Small intestine (tissue), 7 donors: ENCODE results near the gene PRR3. TPM values are rescaled to one million over a fixed set of nuclear protein-coding genes. Genes with fewer than 3 reads are reported as not detected.
"Not testable (repeated sequence)": the region's sequence is repeated elsewhere in the genome, so short reads cannot be mapped to it uniquely, and the experiment has no call there.

Experiments used
- DNase-seq, 2 donors: peaks; one replicate each; pipeline versions ENCODE4 v3.0.0 to v3.0.0-alpha.2; 2013
- FAIRE-seq: peaks from 2 replicates; lab custom pipeline; 2012; peaks lifted over from hg19 to GRCh38; lab: Jason Lieb, UNC
- H3K27ac ChIP-seq, 3 donors: one replicate each; pipeline ENCODE4 v1.5.1; 2013; ENCODE audit warnings: low read length in 2 of 3, mild to moderate bottlenecking in 2 of 3, control low read depth in 1 of 3, inconsistent platforms in 1 of 3, low read depth in 1 of 3, moderate library complexity in 1 of 3
- H3K27me3 ChIP-seq, 3 donors: one replicate each; pipeline ENCODE4 v1.6.1; 2013; ENCODE audit warnings: low read length in 3 of 3, inconsistent platforms in 1 of 3; ENCODE audit not compliant: control insufficient read depth in 3 of 3, insufficient read depth in 3 of 3
- H3K36me3 ChIP-seq, 3 donors: one replicate each; pipeline ENCODE4 v1.6.1; 2013; ENCODE audit warnings: low read length in 3 of 3, inconsistent platforms in 1 of 3, low read depth in 1 of 3, mild to moderate bottlenecking in 1 of 3, moderate library complexity in 1 of 3; ENCODE audit not compliant: control insufficient read depth in 3 of 3, insufficient read depth in 2 of 3
- H3K4me1 ChIP-seq, 3 donors: one replicate each; pipeline ENCODE4 v1.6.1; 2013; ENCODE audit warnings: low read length in 2 of 3, inconsistent platforms in 1 of 3, low read depth in 1 of 3, mild to moderate bottlenecking in 1 of 3, moderate library complexity in 1 of 3; ENCODE audit not compliant: control insufficient read depth in 3 of 3, insufficient read depth in 2 of 3
- H3K4me3 ChIP-seq, 3 donors: one replicate each; pipeline ENCODE4 v1.5.1; 2013; ENCODE audit warnings: low read length in 3 of 3, control low read depth in 1 of 3, inconsistent platforms in 1 of 3, low read depth in 1 of 3, mild to moderate bottlenecking in 1 of 3, moderate library complexity in 1 of 3
- H3K9me3 ChIP-seq, 2 donors: one replicate each; pipeline ENCODE4 v1.6.1; 2013; ENCODE audit warnings: low read depth in 1 of 2, low read length in 1 of 2; ENCODE audit not compliant: control insufficient read depth in 2 of 2, insufficient read depth in 1 of 2
- WGBS, 3 donors: extraction: QIAGEN DNeasy Blood & Tissue Kit; methylation state at CpG; one replicate each; pipeline ENCODE4 v1.1.7; 2013; 5-methylcytosine and 5-hydroxymethylcytosine counted together
- polyA plus RNA-seq, 4 donors: library from polyadenylated mRNA; stranded (reverse) in 3 of 4; unstranded in 1 of 4; fragments of 200-250 nt in 3 of 4; fragments of 120-200 nt in 1 of 4; gene quantifications; one replicate each; pipeline versions ENCODE4 v1.2.1 to v1.2.3, GENCODE V29; 2013
- donor health status: healthy with polysubstance abuse.
- donor health status: control.
- donor health status: control.
- donor health status: Bipolar disorder and iron deficiency.
- donor health status: healthy.

PRR3 gene
- polyA plus RNA-seq, 4 donors: 3.6 to 15.2 (median 5.1) TPM

GRCh38 chr6:30526444-30526843, 30.7 kb upstream of the PRR3 start:
- H3K27ac ChIP-seq, H3K27me3 ChIP-seq, FAIRE-seq, H3K36me3 ChIP-seq, H3K9me3 ChIP-seq, H3K4me3 ChIP-seq, DNase-seq: not testable (repeated sequence)
- WGBS, 3 donors: 94 to 98% (median 95%) methylated on average over 2 to 3 of the region's 3 CpGs
- H3K4me1 ChIP-seq: peaks cover 0 to 12% (median 2%) of the 10 kb centered on the region in 3 donors

- DNase-seq, H3K27me3 ChIP-seq, H3K9me3 ChIP-seq, H3K4me3 ChIP-seq, H3K36me3 ChIP-seq, H3K27ac ChIP-seq, FAIRE-seq: not testable (repeated sequence)
- 85 to 90% (median 86%) methylated on average over 17 of the region's 17 CpGs for WGBS, 3 donors
- H3K4me1 ChIP-seq: peaks cover 0 to 21% (median 2%) of the 10 kb centered on the region in 3 donors
Measured at GRCh38 chr6:30529349-30529875, 27.7 kb upstream of the PRR3 start.

GRCh38 chr6:30530014-30530413, 27.1 kb upstream of the PRR3 start:
- no peak overlapping the region for H3K4me3 ChIP-seq
- FAIRE-seq (no peak), DNase-seq (no peak)
- 23 to 42% (median 35%) methylated on average over 2 of the region's 2 CpGs for WGBS, 3 donors
- peaks cover 0 to 5% of the 10 kb centered on the region in 2 donors for H3K9me3 ChIP-seq
- no peaks in the 10 kb centered on the region for H3K36me3 ChIP-seq
- H3K27ac ChIP-seq: no peak overlapping the region
- no peaks in the 10 kb centered on the region for H3K27me3 ChIP-seq
- peaks cover 0 to 21% (median 2%) of the 10 kb centered on the region in 3 donors for H3K4me1 ChIP-seq

- Histone ChIP-seq H3K4me1 (peaks cover 0 to 13% (median 2%) of the 10 kb centered on the region in 3 donors), H3K4me3 (no peak overlapping the region), H3K9me3 (peaks cover 0 to 5% of the 10 kb centered on the region in 2 donors), H3K27me3 (no peaks in the 10 kb centered on the region), H3K36me3 (no peaks in the 10 kb centered on the region), H3K27ac (peak overlapping the region; percentile 35 to 59 (median 53))
- WGBS, 3 donors: 17 to 51% (median 28%) methylated on average over 15 of the region's 15 CpGs
- DNase-seq (peak; percentile 54 to 75), FAIRE-seq (no peak)
Measured at GRCh38 chr6:30533460-30534294, 23.4 kb upstream of the PRR3 start.

- H3K9me3 ChIP-seq: no peaks in the 10 kb centered on the region
- peaks cover 0 to 8% (median 2%) of the 10 kb centered on the region in 3 donors for H3K4me1 ChIP-seq
- no peak overlapping the region for H3K27ac ChIP-seq
- DNase-seq (no peak), FAIRE-seq (no peak)
- H3K27me3 ChIP-seq: peaks cover 0 to 2% (median 0%) of the 10 kb centered on the region in 3 donors
- WGBS, 3 donors: 76 to 84% (median 82%) methylated on average over 3 of the region's 3 CpGs
- no peaks in the 10 kb centered on the region for H3K36me3 ChIP-seq
- H3K4me3 ChIP-seq: no peak overlapping the region
Measured at GRCh38 chr6:30537931-30538330, 19.2 kb upstream of the PRR3 start.

GRCh38 chr6:30541515-30542403, 15.3 kb upstream of the PRR3 start:
- WGBS, 3 donors: 11 to 12% (median 11%) methylated on average over 23 of the region's 23 CpGs
- peaks cover 0 to 2% (median 0%) of the 10 kb centered on the region in 3 donors for H3K4me1 ChIP-seq
- no peaks in the 10 kb centered on the region for H3K9me3 ChIP-seq
- peaks cover 0 to 2% (median 0%) of the 10 kb centered on the region in 3 donors for H3K27me3 ChIP-seq
- FAIRE-seq: no peak
- H3K36me3 ChIP-seq: peaks cover 0 to 12% (median 4%) of the 10 kb centered on the region in 3 donors
- peak overlapping the region in 2 of 3 donors; percentile 37 to 42 for H3K4me3 ChIP-seq
- DNase-seq: peak; percentile 85 to 94
- H3K27ac ChIP-seq: peak overlapping the region in 2 of 3 donors; percentile 12 to 40

GRCh38 chr6:30542404-30542725, 14.7 kb upstream of the PRR3 start:
- H3K4me3 ChIP-seq: no peak overlapping the region
- no peak for DNase-seq
- peaks cover 0 to 2% (median 0%) of the 10 kb centered on the region in 3 donors for H3K4me1 ChIP-seq
- H3K27me3 ChIP-seq: peaks cover 0 to 2% (median 0%) of the 10 kb centered on the region in 3 donors
- FAIRE-seq: no peak
- no peaks in the 10 kb centered on the region for H3K9me3 ChIP-seq
- WGBS, 3 donors: 13 to 29% (median 21%) methylated on average over 4 of the region's 4 CpGs
- H3K27ac ChIP-seq: no peak overlapping the region
- H3K36me3 ChIP-seq: peaks cover 0 to 18% (median 9%) of the 10 kb centered on the region in 3 donors

- peaks cover 0 to 2% (median 0%) of the 10 kb centered on the region in 3 donors for H3K27me3 ChIP-seq
- no peak for FAIRE-seq
- no peak overlapping the region for H3K4me3 ChIP-seq
- H3K36me3 ChIP-seq: peaks cover 0 to 23% (median 9%) of the 10 kb centered on the region in 3 donors
- WGBS, 3 donors: 54 to 73% (median 67%) methylated on average over 1 of the region's 1 CpG
- H3K4me1 ChIP-seq: peaks cover 0 to 2% (median 0%) of the 10 kb centered on the region in 3 donors
- peak overlapping the region in 1 of 3 donors; percentile 9 for H3K27ac ChIP-seq
- no peaks in the 10 kb centered on the region for H3K9me3 ChIP-seq
- DNase-seq: no peak
Measured at GRCh38 chr6:30542915-30543314, 14.2 kb upstream of the PRR3 start.
